Gastroesophageal sphincter (tissue), 4 donors: ENCODE data around the gene TARDBP. TPM values are rescaled to one million over a fixed set of nuclear protein-coding genes. Genes with fewer than 3 reads are reported as not detected.
"Not testable (repeated sequence)": the region's sequence is repeated elsewhere in the genome, so short reads cannot be mapped to it uniquely, and the experiment has no call there.

ENCODE experiments used
- ATAC-seq: fragments of 150-250 bp; one replicate; pipeline ENCODE4 v1.9.1; 2016; ENCODE audit warnings: mild to moderate bottlenecking, moderate library complexity
- H3K27ac ChIP-seq, 4 donors: fragments of 200-600 bp; sonication (generic) in 3 of 4; 1 replicate in 3 of 4; 2 replicates in 1 of 4; pipeline ENCODE4 v1.5.1; 2016 to 2019
- H3K27me3 ChIP-seq: fragments of 200-600 bp; sonication (generic); one replicate; pipeline ENCODE4 v1.5.1; 2019
- H3K36me3 ChIP-seq, 2 donors: fragments of 200-600 bp; sonication (generic); one replicate each; pipeline ENCODE4 v1.5.1; 2019; ENCODE audit warnings: control low read depth in 1 of 2
- H3K4me1 ChIP-seq, 3 donors: fragments of 200-600 bp; sonication (generic); 1 replicate in 2 of 3; 2 replicates in 1 of 3; pipeline ENCODE4 v1.5.1; 2016 to 2019; ENCODE audit warnings: control low read depth in 2 of 3
- H3K4me3 ChIP-seq, 2 donors: fragments of 200-600 bp; sonication (generic); one replicate each; pipeline ENCODE4 v1.5.1; 2019; ENCODE audit warnings: mild to moderate bottlenecking in 1 of 2, moderate library complexity in 1 of 2
- H3K9me3 ChIP-seq, 3 donors: fragments of 200-600 bp; sonication (generic); one replicate each; pipeline ENCODE4 v1.5.1; 2017 to 2019; ENCODE audit warnings: control low read depth in 2 of 3
- EP300 ChIP-seq: sonication (generic); formaldehyde crosslinking; IDR thresholded peaks from one replicate; pipeline ENCODE4 v1.6.1; 2017; ENCODE audit warnings: antibody characterized with exemption, mild to moderate bottlenecking
- POLR2A ChIP-seq, 2 donors: fragments of 450-650 bp; IDR thresholded peaks; one replicate each; pipeline ENCODE4 v1.6.1; 2017; ENCODE audit warnings: antibody characterized with exemption in 2 of 2, mild to moderate bottlenecking in 2 of 2, moderate library complexity in 1 of 2
- POLR2AphosphoS5 ChIP-seq: sonication (generic); formaldehyde crosslinking; IDR thresholded peaks from one replicate; pipeline ENCODE4 v1.6.1; 2017; ENCODE audit warnings: antibody characterized with exemption
- WGBS, 2 donors: methylation state at CpG; one replicate each; pipeline ENCODE4 v1.1.5; 2018; ENCODE audit warnings: low coverage in 1 of 2; 5-methylcytosine and 5-hydroxymethylcytosine counted together
- total RNA-seq, 4 donors: library from RNA; depleted of rRNA; stranded (reverse); fragments of >200 nt; gene quantifications; one replicate each; pipeline ENCODE4 v1.1.0, GENCODE V29; 2016
- TF ChIP-seq, protein P1 (sequence below), 4 experiments: fragments of 200-600 bp in 2 of 4; fragments of 450-650 bp in 2 of 4; sonication (generic) in 1 of 4; IDR thresholded peaks; one replicate each; pipeline ENCODE4 v1.5.1; 2017 to 2019; ENCODE audit warnings: antibody characterized with exemption in 4 of 4, mild to moderate bottlenecking in 2 of 4, moderate library complexity in 2 of 4

TARDBP gene
- total RNA-seq, 4 donors from 2014 or later: 60.3 to 170 (median 112) TPM

DNA sequence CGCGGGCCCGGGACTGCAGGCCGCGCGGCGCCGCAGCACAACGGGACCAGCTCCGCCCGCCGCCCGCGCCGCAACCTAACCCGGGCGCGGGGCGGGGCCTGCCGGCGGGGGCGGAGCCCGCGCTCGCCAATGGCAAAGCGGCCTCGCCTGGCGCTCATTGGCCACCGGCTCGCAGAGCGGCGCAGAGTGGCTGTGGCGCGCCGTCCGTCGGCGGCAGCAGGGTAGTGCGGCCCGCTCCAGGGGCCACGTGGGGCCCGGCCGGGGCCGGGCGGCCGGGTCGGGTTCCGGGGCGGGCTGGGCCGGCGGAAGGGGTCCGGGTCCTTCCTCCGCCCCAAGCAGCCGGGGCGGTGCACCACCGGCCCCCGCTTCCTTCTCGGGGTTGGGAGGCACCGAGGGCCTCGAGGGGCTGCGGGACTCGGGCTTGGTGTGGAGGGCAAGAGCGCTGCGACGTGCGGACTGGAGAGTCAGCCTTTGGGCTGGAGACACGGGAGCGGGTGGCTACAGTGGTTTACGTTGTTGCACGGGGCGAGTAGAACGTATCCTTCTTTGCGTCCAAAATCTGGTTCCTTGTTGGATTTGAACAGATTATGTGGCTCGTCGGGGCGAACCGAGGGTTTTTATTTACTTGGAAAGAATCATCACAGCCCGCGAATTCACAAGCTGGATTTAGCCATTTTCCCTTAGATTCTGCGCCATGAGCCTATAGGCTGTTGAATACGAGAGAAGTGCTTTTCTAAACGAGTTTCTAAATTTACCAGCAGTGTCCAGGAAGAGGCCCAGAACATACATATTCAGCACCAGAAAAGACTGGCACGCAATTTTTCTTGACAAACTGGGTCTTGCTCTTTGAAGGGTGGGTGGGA lies 47.7 kb downstream of the TARDBP start, which contains the start of gene SRM:
TSS of gene SRM (minus strand) at position 51 of the 863 bp plus-strand sequence. CDS start 75 bp downstream, outside the sequence.
- H3K27ac ChIP-seq: peak within 1 kb of the TSS; percentile 58 to 84 (median 84)
- H3K36me3 ChIP-seq: peaks cover 0 to 51% of the 10 kb centered on the region in 2 donors
- no peaks in the 10 kb centered on the region for H3K27me3 ChIP-seq
- peaks cover 0 to 36% (median 15%) of the 10 kb centered on the region in 3 donors for H3K4me1 ChIP-seq
- H3K4me3 ChIP-seq: peak within 1 kb of the TSS; percentile 93 to 96
- peak; percentile 99 for ATAC-seq
- TF ChIP-seq POLR2AphosphoS5 (peak; percentile 63), POLR2A (IDR thresholded peaks at IDR 0.05) (peak; percentile 68 to 78), EP300 (no peak)
- TF ChIP-seq, protein P1, sequence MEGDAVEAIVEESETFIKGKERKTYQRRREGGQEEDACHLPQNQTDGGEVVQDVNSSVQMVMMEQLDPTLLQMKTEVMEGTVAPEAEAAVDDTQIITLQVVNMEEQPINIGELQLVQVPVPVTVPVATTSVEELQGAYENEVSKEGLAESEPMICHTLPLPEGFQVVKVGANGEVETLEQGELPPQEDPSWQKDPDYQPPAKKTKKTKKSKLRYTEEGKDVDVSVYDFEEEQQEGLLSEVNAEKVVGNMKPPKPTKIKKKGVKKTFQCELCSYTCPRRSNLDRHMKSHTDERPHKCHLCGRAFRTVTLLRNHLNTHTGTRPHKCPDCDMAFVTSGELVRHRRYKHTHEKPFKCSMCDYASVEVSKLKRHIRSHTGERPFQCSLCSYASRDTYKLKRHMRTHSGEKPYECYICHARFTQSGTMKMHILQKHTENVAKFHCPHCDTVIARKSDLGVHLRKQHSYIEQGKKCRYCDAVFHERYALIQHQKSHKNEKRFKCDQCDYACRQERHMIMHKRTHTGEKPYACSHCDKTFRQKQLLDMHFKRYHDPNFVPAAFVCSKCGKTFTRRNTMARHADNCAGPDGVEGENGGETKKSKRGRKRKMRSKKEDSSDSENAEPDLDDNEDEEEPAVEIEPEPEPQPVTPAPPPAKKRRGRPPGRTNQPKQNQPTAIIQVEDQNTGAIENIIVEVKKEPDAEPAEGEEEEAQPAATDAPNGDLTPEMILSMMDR (IDR thresholded peaks at IDR 0.05): peak in 3 of 4 experiments; percentile 50 to 85 (median 81)
- no peaks in the 10 kb centered on the region for H3K9me3 ChIP-seq
- WGBS, 2 donors: 0 to 2% methylated on average over 6 to 15 of the region's 83 CpGs

DNA sequence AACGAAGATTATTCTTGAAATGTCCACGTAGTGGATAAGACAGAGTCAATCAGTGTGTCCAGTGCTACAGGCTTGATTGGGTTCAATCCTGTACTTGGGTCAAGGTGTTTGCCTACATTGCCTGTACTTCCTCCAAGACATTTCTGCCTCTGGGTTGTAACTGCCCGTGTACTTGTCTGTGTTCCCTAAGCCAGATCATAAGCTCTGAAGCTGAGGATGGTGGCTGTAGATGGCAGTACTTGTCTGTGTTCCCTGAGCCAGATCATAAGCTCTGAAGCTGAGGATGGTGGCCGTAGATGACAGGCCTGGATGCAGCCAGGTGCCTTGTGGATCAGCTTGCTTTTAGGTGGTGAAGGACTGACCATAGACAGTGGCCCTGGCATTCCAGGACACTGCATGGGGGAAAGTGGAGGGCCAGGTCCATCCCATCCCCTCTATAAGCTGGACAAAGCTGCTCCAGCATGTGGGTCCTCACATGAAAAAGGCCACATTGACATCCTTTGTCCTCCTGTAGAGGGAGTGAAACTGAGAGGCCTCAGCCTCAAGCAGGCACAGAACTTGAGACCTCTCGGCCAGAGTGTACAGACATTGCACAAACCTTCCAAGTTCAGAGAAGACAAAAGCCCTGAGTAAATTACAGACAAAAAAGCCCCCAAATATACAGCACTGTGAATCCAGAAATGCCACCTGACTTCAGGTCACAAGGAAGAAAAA lies 49.4 kb downstream of the TARDBP start:
- no peak for TF ChIP-seq POLR2A (IDR thresholded peaks at IDR 0.05)
- no peak for TF ChIP-seq EP300
- TF ChIP-seq POLR2AphosphoS5: no peak
- TF ChIP-seq, protein P1 (IDR thresholded peaks at IDR 0.05): no peak
- Histone ChIP-seq H3K4me1 (peaks cover 0 to 36% (median 15%) of the 10 kb centered on the region in 3 donors), H3K4me3 (no peak overlapping the region), H3K27me3 (no peaks in the 10 kb centered on the region), H3K9me3 (no peaks in the 10 kb centered on the region), H3K27ac (no peak overlapping the region), H3K36me3 (peaks cover 0 to 51% of the 10 kb centered on the region in 2 donors)
- ATAC-seq: no peak
- 54% methylated on average over 5 of the region's 5 CpGs; no CpG with 5 or more reads in 1 of the 2 donors for WGBS, 2 donors

DNA sequence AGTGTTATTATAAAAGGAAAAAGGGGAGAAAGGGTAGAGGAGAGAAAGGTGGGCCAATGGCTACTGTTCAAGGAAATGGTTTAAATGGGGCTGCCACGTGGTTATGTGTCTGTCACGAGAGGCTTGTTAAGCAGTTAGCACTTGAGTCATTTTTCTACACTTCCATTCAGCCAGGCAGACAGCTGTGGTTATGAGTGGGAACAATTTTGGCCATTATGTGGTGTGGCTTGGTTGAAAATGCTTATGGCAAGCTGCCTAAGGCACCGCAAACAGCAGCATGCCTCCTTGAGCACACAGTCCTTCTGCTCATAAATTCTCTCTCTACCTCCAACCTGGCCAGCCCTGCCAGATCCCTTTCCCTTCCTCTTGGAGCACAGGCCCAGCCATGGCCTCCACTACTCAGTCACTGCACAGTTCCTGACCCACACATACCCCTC lies 50.5 kb downstream of the TARDBP start:
- Histone ChIP-seq H3K27me3 (no peaks in the 10 kb centered on the region), H3K9me3 (no peaks in the 10 kb centered on the region), H3K4me1 (peaks cover 0 to 34% (median 15%) of the 10 kb centered on the region in 3 donors), H3K27ac (no peak overlapping the region), H3K4me3 (no peak overlapping the region), H3K36me3 (peaks cover 0 to 51% of the 10 kb centered on the region in 2 donors)
- TF ChIP-seq POLR2AphosphoS5 (no peak), EP300 (no peak), POLR2A (IDR thresholded peaks at IDR 0.05) (no peak)
- TF ChIP-seq, protein P1 (IDR thresholded peaks at IDR 0.05): no peak
- WGBS, 2 donors: 50 to 54% methylated on average over 3 of the region's 3 CpGs
- no peak for ATAC-seq

DNA sequence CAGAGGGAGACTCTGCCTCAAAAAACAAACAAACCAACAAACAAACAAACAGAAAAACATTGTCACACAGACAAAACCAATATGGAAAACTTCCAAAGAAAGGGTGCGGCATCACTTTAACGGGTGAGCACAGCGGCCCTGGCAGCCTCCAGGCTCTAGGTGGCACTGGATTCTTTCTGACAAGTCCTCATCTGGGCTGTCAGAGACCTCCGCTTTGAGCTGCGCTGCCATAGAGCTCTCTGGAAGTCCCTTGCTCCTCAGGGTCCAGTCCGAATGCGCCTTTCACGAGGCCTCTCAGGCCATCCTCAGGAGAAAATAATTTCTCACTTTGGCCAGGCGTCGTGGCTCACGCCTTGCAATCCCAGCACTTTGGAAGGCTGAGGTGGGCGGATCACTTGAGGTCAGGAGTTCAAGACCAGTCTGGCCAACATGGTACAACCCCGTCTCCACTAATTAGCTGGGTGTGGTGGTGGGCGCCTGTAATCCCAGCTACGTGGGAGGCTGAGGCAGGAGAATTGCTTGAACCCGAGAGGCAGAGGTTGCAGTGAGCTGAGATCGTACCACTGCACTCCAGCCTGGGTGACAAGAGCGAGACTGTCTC lies 51.6 kb downstream of the TARDBP start:
- WGBS, 2 donors: 84 to 93% methylated on average over 3 to 7 of the region's 18 CpGs
- H3K27ac ChIP-seq, ATAC-seq, H3K27me3 ChIP-seq, H3K4me3 ChIP-seq, H3K9me3 ChIP-seq: not testable (repeated sequence)
- Histone ChIP-seq H3K36me3 (peaks cover 0 to 60% of the 10 kb centered on the region in 2 donors), H3K4me1 (peaks cover 0 to 24% (median 9%) of the 10 kb centered on the region in 3 donors)

DNA sequence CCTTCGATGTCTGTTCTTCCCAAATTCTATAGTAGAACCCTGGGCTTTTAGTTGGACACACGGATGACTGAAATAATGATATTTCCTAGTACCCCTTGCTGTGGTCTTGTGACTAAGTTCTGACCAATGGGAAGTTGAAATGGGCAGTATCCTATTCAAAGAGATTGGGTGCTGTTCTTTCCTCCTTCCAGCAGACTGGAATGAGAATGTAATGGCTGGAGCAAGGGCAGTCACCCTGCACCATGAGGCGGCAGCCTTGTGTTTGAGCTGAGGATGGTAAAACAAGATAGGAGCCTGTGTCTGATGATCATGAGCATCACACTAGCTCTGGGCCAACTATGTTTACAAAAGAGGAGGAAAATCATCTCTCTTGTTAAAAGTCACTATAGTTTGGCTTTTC lies 52.5 kb downstream of the TARDBP start:
- no peak for TF ChIP-seq EP300
- no peak for TF ChIP-seq POLR2AphosphoS5
- no peak for TF ChIP-seq POLR2A (IDR thresholded peaks at IDR 0.05)
- TF ChIP-seq, protein P1 (IDR thresholded peaks at IDR 0.05): no peak
- Histone ChIP-seq H3K4me3 (no peak overlapping the region), H3K4me1 (peaks cover 0 to 18% (median 7%) of the 10 kb centered on the region in 3 donors), H3K9me3 (no peaks in the 10 kb centered on the region), H3K36me3 (peaks cover 0 to 69% of the 10 kb centered on the region in 2 donors), H3K27ac (no peak overlapping the region), H3K27me3 (no peaks in the 10 kb centered on the region)
- ATAC-seq: no peak
- 93 to 96% methylated on average over 3 of the region's 3 CpGs for WGBS, 2 donors
